ENCODE data around the gene KHDRBS2. TPM values are rescaled to one million over a fixed set of nuclear protein-coding genes. Genes with fewer than 3 reads are reported as not detected.

The KHDRBS2 gene
- total RNA-seq, 2 donors from 2014 or later: 0.18 to 0.91 TPM

DNA sequence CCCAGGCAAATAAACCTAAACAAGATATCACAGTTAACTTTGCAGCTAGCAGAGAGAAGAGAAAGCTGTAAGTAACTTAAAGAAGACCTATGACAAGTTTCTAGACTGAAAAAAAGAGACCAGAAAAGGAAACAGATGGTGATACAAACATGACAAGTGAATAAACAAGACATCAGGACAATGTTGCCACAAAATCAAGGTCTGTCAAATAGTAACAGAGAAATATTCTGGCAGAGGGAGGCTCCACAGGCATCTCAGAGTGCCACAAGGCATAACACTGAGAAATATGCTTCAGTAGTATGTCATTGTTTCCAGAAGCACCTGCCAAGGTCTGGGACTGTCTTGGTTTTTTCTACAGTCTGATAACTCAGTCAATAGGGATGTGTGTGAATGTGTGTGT, 332.2 kb downstream of the KHDRBS2 start:
- no peaks in the 10 kb centered on the region for H3K36me3 ChIP-seq
- no peaks in the 10 kb centered on the region for H3K27me3 ChIP-seq (replicated peaks; ENCODE audit: insufficient read depth)
- H3K27ac ChIP-seq: no peak overlapping the region
- no peaks in the 10 kb centered on the region for H3K4me1 ChIP-seq (replicated peaks)
- no peak for DNase-seq (ENCODE audit: low spot score)
- H3K4me3 ChIP-seq: no peak overlapping the region
- intact Hi-C loops (cut with DNase I): no loop called here
- no peaks in the 10 kb centered on the region for H3K9me3 ChIP-seq
- TF ChIP-seq POLR2AphosphoS5 (IDR thresholded peaks at IDR 0.05) (no peak), POLR2A (IDR thresholded peaks at IDR 0.05) (no peak)
- TF ChIP-seq, protein P1, sequence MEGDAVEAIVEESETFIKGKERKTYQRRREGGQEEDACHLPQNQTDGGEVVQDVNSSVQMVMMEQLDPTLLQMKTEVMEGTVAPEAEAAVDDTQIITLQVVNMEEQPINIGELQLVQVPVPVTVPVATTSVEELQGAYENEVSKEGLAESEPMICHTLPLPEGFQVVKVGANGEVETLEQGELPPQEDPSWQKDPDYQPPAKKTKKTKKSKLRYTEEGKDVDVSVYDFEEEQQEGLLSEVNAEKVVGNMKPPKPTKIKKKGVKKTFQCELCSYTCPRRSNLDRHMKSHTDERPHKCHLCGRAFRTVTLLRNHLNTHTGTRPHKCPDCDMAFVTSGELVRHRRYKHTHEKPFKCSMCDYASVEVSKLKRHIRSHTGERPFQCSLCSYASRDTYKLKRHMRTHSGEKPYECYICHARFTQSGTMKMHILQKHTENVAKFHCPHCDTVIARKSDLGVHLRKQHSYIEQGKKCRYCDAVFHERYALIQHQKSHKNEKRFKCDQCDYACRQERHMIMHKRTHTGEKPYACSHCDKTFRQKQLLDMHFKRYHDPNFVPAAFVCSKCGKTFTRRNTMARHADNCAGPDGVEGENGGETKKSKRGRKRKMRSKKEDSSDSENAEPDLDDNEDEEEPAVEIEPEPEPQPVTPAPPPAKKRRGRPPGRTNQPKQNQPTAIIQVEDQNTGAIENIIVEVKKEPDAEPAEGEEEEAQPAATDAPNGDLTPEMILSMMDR (IDR thresholded peaks at IDR 0.05): no peak

DNA sequence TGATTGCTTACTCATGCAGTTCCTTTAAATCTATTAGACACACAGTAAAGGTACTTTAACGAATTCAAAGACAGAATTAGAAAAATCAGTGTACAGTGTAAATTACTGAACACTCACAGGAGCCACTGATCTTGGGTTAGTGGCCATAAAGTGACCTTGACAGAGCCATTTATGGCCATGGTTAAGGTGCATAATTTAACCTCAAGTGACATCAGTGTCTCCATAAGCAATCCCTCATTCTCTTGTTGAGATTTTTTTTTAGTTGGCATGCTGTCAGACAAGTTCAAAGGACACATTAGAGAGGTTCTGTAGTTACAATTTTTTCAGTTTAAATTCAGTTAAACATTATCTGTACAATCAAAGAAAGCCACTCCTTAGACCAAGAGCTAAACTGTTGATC, 334.4 kb downstream of the KHDRBS2 start:
- WGBS: 29% methylated on average over 1 of the region's 1 CpG

DNA sequence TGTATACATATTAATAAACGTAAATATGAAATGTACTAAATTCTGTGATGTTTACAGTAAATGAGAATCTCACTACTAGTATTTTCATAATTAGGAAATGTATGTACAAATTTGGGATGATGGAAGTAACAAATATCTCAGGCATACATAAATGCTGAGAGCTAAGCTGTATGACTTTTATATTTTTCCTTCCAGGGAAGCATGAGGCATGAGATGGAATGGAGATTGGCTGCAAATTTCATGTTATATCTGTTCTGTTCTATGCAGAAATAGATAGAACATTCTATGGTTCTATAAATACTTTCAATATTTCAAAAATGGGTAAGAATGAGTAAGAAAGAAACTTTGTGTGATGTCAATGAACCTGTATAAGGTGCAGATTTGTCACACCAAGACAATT, 335.2 kb downstream of the KHDRBS2 start:
- H3K4me1 ChIP-seq (replicated peaks): no peaks in the 10 kb centered on the region
- intact Hi-C loops (cut with DNase I): no loop called here
- WGBS: 83% methylated on average over 1 of the region's 1 CpG
- H3K9me3 ChIP-seq: no peaks in the 10 kb centered on the region
- no peak overlapping the region for H3K27ac ChIP-seq
- no peaks in the 10 kb centered on the region for H3K27me3 ChIP-seq (replicated peaks; ENCODE audit: insufficient read depth)
- no peaks in the 10 kb centered on the region for H3K36me3 ChIP-seq
- no peak for DNase-seq (ENCODE audit: low spot score)
- H3K4me3 ChIP-seq: no peak overlapping the region
- TF ChIP-seq POLR2A (IDR thresholded peaks at IDR 0.05): no peak
- TF ChIP-seq, protein P1 (IDR thresholded peaks at IDR 0.05): no peak
- no peak for TF ChIP-seq POLR2AphosphoS5 (IDR thresholded peaks at IDR 0.05)

More for the DNA sequence above, 334.4 kb downstream of the KHDRBS2 start:
- H3K4me3 ChIP-seq: no peak overlapping the region
- no peaks in the 10 kb centered on the region for H3K27me3 ChIP-seq (replicated peaks; ENCODE audit: insufficient read depth)
- H3K4me1 ChIP-seq (replicated peaks): no peaks in the 10 kb centered on the region
- TF ChIP-seq, protein P1 (IDR thresholded peaks at IDR 0.05): no peak
- TF ChIP-seq POLR2AphosphoS5 (IDR thresholded peaks at IDR 0.05): no peak
- no peak for TF ChIP-seq POLR2A (IDR thresholded peaks at IDR 0.05)
- H3K27ac ChIP-seq: no peak overlapping the region
- H3K9me3 ChIP-seq: no peaks in the 10 kb centered on the region
- DNase-seq (ENCODE audit: low spot score): no peak
- H3K36me3 ChIP-seq: no peaks in the 10 kb centered on the region
- intact Hi-C loops (cut with DNase I): no loop called here

DNA sequence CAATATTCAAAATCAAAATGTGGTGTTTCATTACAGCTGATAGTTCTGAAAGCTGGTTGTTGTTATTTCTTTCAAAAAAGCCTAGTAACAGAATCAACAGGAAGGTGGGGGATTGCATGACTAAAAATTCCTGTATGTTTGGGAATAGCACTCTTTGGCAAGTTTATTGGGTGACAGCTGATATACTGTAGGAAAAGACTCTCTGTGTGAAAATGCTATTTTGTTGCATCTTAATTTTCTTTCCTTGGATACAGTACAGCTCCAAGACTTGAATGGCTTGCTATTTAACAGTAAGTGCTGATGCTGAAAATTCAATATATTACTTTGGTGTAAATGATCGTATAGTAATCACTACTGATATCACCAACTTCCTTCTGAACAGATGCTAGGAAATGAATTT, 336.1 kb downstream of the KHDRBS2 start:
- H3K9me3 ChIP-seq: no peaks in the 10 kb centered on the region
- DNase-seq (ENCODE audit: low spot score): no peak
- H3K27me3 ChIP-seq (replicated peaks; ENCODE audit: insufficient read depth): no peaks in the 10 kb centered on the region
- TF ChIP-seq POLR2AphosphoS5 (IDR thresholded peaks at IDR 0.05): no peak
- TF ChIP-seq POLR2A (IDR thresholded peaks at IDR 0.05): no peak
- no peaks in the 10 kb centered on the region for H3K4me1 ChIP-seq (replicated peaks)
- no peak overlapping the region for H3K27ac ChIP-seq
- H3K36me3 ChIP-seq: no peaks in the 10 kb centered on the region
- H3K4me3 ChIP-seq: no peak overlapping the region
- WGBS: 71% methylated on average over 1 of the region's 1 CpG
- intact Hi-C loops (cut with DNase I): no loop called here

DNA sequence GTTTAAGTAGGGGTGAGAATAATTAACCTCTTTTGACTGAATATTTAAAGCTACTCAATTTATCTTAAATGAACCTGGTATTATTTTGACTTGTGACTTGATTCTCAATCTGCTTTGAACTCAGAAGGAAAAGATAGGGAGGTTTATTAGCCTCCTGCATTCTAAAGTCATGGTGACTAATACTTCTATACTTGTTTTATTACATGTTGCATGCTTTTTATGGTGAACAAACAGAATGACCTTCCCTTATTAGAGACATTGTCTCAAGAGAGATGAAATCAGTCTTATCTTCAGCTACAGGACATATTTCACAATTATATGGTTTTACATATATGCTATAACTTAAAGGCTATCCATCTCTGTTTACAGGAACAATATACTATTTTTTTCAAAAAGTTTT, 336.9 kb downstream of the KHDRBS2 start:
- Histone ChIP-seq H3K4me3 (no peak overlapping the region), H3K36me3 (no peaks in the 10 kb centered on the region), H3K27ac (no peak overlapping the region), H3K27me3 (replicated peaks; ENCODE audit: insufficient read depth) (no peaks in the 10 kb centered on the region), H3K4me1 (replicated peaks) (no peaks in the 10 kb centered on the region), H3K9me3 (no peaks in the 10 kb centered on the region)
- DNase-seq (ENCODE audit: low spot score): no peak
- TF ChIP-seq POLR2AphosphoS5 (IDR thresholded peaks at IDR 0.05) (no peak), POLR2A (IDR thresholded peaks at IDR 0.05) (no peak)
- TF ChIP-seq, protein P1 (IDR thresholded peaks at IDR 0.05): no peak
- intact Hi-C loops (cut with DNase I): no loop called here
